NCI-H128 (cell line): ENCODE data around the gene IFNK.

ENCODE experiments used
- DNase-seq: peaks from one replicate; lab custom pipeline; 2025; ENCODE audit not compliant: unreplicated experiment; lab: John Stamatoyannopoulos, UW

IFNK gene

DNA sequence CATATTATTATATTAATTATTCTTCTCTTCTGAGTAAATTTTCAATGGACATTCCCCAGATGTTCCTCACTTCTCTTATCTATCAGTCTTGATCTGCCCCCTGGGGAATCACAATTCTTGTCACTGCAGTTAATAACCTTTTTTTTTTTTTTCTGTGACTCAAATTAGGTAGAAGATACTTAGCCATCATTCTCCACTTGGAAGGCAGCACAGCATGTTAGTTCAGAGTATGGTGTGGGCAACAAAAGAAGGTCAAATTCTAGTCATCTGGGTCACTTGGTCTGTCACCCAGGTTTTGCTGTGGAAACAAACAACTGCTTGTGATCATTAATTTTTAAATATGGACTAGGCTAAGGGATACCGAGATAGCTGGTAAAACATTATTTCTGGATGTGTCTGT lies 13.7 kb downstream of the IFNK start:
- no peak for DNase-seq

DNA sequence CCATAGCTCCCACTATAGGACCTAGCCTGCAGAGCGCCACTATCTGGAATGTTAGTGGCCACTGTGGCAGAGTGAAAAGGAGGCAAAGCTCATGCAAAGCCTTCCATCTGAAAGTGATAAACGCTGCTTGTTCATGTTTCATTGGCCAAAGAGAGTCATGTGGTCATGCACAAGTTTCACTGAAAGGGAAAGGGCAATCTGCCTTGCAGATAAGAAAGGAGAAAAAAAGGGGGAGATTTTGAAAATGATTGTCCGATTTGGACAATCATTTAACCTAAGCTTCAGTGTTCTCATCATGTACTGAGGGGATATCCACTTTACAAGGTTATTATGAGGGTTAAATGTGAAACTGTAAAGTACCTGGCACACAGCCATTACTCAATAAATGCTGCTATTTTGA lies 14.6 kb downstream of the IFNK start:
- DNase-seq: no peak

- DNase-seq: no peak
Measured at GRCh38 chr9:27539479-27540441, 15.7 kb downstream of the IFNK start.

DNA sequence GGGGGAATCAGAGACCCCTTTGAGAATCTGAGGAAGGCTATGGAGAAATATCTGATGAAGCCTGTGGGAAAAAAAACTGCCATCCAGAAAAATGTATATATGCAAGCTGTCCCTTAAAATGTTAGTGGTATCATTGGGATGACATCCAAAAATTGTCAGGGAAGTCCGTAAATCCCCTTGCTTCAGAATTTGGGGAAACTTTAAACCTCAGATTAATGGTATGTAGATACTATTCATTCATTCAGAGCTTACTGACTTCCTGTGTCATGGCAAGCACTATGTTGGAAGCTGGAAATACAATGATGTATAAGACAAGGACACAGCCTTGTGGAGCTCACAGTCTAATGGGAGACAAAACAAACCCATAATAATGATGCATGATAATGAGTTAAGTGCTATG lies 16.4 kb downstream of the IFNK start:
- no peak for DNase-seq

DNA sequence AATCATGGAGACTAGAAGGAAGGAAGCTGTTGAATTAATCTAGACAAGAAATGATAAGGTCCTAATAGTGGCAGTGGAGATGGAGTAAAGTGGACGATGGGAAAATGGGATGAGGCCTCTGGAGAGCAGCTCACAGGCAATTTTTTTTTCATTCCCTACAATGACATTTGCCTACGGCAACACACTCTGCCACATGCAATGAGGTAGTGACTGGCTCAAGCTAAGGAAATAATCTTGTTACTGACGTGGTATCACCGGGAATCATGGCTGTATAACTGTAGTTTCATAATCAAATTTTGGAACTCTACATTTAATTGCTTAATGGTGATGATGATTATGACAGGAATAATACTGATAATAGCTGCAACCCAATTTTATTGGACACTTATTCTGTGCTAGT lies 17.6 kb downstream of the IFNK start:
- no peak for DNase-seq

DNA sequence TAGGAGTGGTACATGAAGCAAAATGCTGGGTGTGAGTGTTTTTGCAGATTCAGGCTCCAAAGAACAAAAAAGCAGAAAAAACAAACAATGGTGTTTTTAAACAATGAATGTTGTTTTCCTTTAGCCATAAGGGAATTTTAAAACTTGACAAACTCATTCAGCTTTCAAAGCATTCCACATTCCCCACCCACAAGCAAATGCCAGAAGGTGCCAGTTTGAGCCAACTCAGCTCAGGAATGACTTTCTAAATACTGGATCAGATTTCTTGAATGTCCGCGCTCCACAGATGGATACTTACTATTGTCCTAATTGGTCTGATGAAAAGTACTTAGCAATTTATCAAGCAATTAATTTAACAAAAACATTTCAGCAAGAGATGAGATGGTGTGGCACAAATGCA lies 18.4 kb downstream of the IFNK start:
- no peak for DNase-seq

- DNase-seq: no peak
Measured at GRCh38 chr9:27545471-27545870, 21.4 kb downstream of the IFNK start.

- no peak for DNase-seq
Measured at GRCh38 chr9:27548055-27548741, 24.1 kb downstream of the IFNK start.

DNA sequence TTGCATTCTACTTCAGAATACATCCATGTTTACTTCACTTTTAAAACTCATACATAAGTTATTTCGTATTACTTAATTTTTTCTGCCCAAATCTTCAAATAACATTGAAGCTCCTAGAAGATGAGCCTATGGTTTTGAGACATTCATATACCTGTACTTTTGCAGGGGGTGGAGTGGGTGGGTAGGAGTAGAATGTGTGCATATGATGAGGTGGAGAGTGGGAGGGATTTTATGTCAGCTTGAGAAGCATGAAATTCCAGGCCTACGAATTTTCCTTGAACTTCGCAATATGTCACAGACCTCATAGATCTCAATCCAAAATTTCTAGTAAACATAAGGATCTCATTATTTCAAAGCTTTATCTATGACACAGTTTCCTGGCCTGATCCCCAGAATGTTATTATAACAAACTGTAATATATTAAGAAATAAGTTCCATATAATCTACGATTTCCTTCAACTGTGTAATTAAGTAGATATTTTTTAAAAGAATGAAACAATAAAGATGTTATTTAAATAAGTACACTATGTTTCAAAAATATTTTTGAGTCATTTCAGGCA lies 25.2 kb downstream of the IFNK start:
- no peak for DNase-seq

DNA sequence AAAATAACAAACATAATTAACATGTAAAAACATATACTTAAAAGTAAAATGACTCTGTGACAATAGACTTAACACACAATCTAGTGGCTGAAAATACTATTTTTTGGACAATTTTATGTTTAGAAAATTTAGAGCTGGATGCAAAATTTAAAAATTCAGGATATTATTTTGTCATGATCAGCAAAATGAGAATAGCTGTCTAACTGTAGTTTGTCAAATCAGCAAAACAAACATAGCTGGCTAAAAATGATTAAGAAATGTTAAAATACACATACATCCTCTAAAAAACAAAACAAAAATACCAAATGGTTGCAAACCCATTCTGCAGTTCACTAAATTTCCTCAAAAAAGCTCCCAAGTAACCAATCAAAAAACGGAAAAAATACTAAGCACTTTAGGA lies 30.6 kb downstream of the IFNK start:
- DNase-seq: no peak

GRCh38 chr9:27556470-27556869 lies 32.4 kb downstream of the IFNK start:
- no peak for DNase-seq

DNA sequence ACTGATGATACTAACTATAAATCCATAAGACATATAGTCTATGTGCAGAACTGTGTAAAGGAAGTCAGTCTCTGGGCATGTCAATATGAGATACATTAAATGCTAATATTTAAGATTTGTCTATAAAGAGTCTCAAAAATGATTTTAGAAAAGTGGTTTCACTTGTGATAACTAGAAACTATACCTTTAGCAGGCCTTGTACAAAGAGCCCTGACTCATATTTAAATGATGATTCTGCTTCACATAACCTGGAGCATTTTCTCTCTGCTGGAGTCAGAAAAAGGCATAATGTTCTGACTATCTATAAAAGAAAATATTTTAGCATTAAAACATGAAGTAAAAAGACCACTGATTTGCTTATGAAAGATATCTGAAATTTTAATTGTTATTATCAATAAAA lies 34.2 kb downstream of the IFNK start:
- DNase-seq: no peak

DNA sequence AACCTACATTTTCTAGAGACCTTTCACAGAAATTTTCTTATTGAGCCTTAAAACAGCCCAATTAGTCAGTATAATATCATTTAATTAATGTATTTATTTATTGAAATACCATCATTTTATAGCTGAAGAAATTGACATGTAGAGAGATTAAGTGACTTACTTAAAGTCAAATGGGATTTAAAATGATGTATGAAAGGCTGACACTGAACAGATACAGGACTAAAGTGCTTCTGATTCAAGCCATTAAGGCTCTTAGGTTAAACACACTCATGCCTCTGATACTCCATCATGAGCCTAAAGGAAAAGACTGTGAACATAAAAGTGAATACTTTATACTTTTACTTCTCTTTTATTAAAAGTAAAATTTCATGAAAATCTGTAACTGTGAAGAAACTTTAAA lies 36.4 kb downstream of the IFNK start:
- no peak for DNase-seq

GRCh38 chr9:27561685-27562084 lies 37.6 kb downstream of the IFNK start:
- no peak for DNase-seq

GRCh38 chr9:27563738-27564430 lies 39.8 kb downstream of the IFNK start:
- no peak for DNase-seq

- DNase-seq: no peak
Measured at GRCh38 chr9:27564670-27565069, 40.6 kb downstream of the IFNK start.

- DNase-seq: no peak
Measured at GRCh38 chr9:27565696-27566095, 41.6 kb downstream of the IFNK start.

DNA sequence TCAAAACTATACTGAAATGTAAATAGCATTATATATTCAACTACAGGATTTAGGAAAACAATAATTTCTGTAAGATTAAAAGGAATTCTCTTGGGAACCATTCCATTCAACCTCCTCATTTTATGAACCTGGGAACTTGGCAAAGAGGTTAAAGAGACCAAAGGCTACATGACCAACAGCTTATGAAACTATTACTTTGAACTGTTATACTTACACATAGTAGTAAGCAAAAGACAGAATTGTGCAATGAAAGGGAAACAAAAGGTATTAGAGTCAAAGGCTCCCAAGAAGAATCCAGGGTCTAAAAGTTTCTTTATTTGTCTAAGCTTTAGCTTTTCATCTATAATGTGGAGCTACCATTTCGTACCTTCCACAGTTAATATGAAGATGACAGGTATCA lies 42.0 kb downstream of the IFNK start:
- no peak for DNase-seq

DNA sequence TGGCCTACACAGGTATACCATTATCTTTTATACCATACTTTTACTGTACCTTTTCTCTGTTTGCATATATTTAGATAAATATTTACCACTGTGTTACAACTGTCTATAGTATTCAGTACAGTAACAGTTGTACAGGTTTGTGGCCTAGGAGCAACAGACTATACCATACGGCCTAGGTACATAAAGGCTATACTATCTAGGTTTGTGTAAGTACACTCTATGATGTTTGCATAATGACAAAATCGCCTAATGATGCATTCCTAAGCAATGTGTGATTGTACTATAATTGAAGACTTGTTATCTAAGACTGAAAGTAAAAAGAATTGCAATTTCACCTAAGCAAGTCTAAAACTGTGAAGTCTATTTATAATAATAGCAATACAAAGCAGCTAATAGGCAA lies 45.3 kb downstream of the IFNK start:
- no peak for DNase-seq

- DNase-seq: no peak
Measured at GRCh38 chr9:27571011-27571410, 46.9 kb downstream of the IFNK start.

DNA sequence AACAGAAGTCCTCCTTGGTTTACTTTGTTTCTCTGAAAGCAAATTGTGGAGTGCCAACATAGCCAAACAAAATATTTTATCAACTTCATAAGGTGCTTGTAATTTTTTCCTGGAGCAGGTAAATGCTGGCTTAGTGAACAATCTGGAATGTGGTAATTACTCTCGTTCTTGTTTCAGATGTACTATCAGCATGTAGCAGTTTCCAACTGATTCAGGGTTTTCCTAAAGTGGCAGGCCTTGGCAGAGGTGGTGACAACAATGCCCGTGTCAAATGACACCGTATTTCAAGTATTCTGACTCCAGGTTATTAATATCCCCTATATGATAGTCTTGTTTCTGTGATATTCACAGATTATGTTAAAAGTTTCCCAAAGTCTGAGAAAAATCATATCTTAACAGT lies 48.0 kb downstream of the IFNK start:
- no peak for DNase-seq

DNA sequence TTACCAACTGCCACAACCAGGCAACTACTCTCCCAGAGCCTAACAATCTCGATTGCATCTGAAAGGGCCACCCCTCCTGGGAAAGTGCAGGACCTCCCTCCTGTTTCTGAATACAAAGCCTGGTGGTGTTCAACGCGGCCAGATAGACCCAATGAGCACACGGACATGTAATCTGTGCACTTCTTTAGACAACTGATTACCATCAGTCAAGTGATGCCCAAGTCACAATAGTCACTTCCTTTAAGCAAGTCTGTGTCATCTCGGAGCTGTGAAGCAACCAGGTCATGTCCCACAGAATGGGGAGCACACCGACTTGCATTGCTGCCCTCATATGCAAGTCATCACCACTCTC lies 48.5 kb downstream of the IFNK start:
- DNase-seq: no peak
